ENCODE results near the gene RPS18. TPM values are rescaled to one million over a fixed set of nuclear protein-coding genes. Genes with fewer than 3 reads are reported as not detected.
"Not testable (repeated sequence)": the region's sequence is repeated elsewhere in the genome, so short reads cannot be mapped to it uniquely, and the experiment has no call there.

Gene RPS18
- total and polyA plus RNA-seq, 12 donors = 1,323 to 8,448 (median 2,110) TPM

DNA sequence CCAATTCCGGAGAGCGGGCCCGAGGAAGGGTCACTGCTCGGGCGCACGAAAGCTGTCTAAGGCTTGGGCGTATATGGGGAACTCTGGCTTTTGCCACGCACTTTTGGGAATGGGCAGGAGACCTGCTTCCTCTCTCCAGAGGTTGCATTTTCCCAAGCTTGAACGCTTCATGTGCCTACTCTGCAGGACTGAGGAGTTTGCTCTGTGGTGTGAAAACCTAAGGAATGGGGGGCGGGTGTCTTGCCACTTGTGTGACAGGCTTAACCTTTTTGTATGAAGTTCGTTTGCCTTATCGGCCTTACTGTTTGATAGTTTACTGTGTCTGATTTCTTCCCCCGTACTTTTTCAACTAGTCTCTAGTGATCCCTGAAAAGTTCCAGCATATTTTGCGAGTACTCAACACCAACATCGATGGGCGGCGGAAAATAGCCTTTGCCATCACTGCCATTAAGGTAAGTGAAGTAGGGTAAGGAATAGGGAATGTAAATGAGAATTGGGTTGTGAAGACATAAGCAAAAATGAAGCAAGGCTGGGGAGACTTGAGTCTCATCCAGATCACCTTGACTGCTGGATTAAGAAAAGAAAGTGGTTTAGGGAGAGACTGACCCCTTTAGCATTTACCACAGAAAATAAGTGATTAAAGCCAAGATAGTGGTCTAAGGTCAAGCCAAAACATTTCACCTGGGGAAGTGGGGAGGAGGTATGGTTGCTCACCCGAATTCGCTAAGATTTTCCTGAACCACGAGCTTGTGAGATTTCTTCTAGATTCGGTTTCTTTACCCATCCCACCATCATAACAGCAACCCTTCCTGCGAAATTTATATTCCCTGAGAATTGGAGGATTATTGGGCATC, 627 bp downstream of the RPS18 start:
- Histone ChIP-seq H3K9me3 (replicated peaks in 1 of 3) (no peaks in the 10 kb centered on the region), H3K4me3 (peak overlapping the region; percentile 15 to 94 (median 74)), H3K4me1 (replicated peaks in 1 of 2) (peaks cover 22 to 61% of the 10 kb centered on the region in 2 donors), H3K27me3 (no peaks in the 10 kb centered on the region), H3K27ac (peak overlapping the region in 4 of 5 donors; percentile 90 to 98 (median 93)), H3K36me3 (replicated peaks in 1 of 2) (peaks cover 0 to 53% of the 10 kb centered on the region in 2 donors)
- WGBS, 4 donors = 9 to 18% (median 14%) methylated on average over 14 to 22 of the region's 22 CpGs
- TF ChIP-seq, protein P1, sequence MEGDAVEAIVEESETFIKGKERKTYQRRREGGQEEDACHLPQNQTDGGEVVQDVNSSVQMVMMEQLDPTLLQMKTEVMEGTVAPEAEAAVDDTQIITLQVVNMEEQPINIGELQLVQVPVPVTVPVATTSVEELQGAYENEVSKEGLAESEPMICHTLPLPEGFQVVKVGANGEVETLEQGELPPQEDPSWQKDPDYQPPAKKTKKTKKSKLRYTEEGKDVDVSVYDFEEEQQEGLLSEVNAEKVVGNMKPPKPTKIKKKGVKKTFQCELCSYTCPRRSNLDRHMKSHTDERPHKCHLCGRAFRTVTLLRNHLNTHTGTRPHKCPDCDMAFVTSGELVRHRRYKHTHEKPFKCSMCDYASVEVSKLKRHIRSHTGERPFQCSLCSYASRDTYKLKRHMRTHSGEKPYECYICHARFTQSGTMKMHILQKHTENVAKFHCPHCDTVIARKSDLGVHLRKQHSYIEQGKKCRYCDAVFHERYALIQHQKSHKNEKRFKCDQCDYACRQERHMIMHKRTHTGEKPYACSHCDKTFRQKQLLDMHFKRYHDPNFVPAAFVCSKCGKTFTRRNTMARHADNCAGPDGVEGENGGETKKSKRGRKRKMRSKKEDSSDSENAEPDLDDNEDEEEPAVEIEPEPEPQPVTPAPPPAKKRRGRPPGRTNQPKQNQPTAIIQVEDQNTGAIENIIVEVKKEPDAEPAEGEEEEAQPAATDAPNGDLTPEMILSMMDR (IDR thresholded peaks at IDR 0.05) = no peak
- TF ChIP-seq POLR2A (IDR thresholded peaks at IDR 0.05) = no peak
- intact Hi-C loops (cut with DNase I) = no loop called here
- peak in 1 of 7 donors; percentile 24 for DNase-seq

DNA sequence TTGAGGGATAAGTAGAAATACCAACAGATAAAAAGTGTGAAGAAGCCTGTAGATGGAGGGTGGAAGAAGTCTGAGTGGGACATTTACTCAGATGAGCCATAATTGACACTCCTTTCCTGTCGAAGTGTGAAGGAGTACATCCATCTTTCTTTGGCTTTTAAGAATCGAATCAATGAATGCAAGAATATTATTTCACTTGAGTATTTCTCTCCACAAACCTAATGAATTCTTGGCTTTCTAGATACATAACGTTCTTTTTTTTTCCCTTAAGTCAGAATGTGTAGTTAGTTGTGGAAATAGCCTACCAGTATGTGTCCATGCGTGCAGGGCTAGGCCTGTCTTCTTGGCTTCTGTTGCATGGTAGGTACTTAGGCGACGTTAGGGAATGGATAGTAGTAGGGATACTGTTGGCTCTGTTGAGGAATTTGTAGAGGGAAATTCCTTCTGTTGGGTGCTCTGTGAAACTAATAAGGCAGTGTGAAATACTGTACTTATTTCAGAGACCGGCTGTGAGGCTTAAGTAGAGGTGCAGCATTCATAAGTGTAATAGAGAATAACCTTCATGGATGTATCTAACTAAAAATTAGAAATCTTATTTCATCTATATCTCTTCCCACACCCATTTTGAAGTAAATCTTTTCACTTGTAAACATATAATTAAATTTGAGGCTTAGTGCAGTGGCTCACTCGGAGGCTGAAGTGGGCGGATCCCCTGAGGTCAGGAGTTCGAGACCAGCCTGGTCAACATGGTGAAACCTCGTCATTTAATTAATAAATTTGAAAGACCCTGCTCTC, 1.5 kb downstream of the RPS18 start:
- Histone ChIP-seq H3K4me1 (replicated peaks in 1 of 2) (peaks cover 22 to 65% of the 10 kb centered on the region in 2 donors), H3K27me3 (no peaks in the 10 kb centered on the region), H3K4me3 (peak overlapping the region in 2 of 4 donors; percentile 89 to 94), H3K36me3 (replicated peaks in 1 of 2) (peaks cover 0 to 44% of the 10 kb centered on the region in 2 donors), H3K27ac (peak overlapping the region in 1 of 5 donors; percentile 98), H3K9me3 (replicated peaks in 1 of 3) (no peaks in the 10 kb centered on the region)
- no peak for DNase-seq
- WGBS, 4 donors = 58 to 69% (median 65%) methylated on average over 11 of the region's 11 CpGs
- TF ChIP-seq POLR2A (IDR thresholded peaks at IDR 0.05) = no peak
- TF ChIP-seq, protein P1 (IDR thresholded peaks at IDR 0.05) = no peak
- intact Hi-C loops (cut with DNase I) = no loop called here

GRCh38 chr6:33273924-33274902, 2.3 kb downstream of the RPS18 start:
- Histone ChIP-seq H3K27me3 (no peaks in the 10 kb centered on the region), H3K4me1 (replicated peaks in 1 of 2) (peaks cover 22 to 65% of the 10 kb centered on the region in 2 donors), H3K27ac (no peak overlapping the region), H3K36me3 (replicated peaks in 1 of 2) (peaks cover 0 to 39% of the 10 kb centered on the region in 2 donors), H3K9me3 (replicated peaks in 1 of 3) (no peaks in the 10 kb centered on the region), H3K4me3 (no peak overlapping the region)
- DNase-seq = no peak
- intact Hi-C loops (cut with DNase I) = no loop called here
- WGBS, 4 donors = 56 to 74% (median 67%) methylated on average over 12 to 14 of the region's 14 CpGs
- no peak for TF ChIP-seq POLR2A (IDR thresholded peaks at IDR 0.05)
- TF ChIP-seq, protein P1 (IDR thresholded peaks at IDR 0.05) = no peak

DNA sequence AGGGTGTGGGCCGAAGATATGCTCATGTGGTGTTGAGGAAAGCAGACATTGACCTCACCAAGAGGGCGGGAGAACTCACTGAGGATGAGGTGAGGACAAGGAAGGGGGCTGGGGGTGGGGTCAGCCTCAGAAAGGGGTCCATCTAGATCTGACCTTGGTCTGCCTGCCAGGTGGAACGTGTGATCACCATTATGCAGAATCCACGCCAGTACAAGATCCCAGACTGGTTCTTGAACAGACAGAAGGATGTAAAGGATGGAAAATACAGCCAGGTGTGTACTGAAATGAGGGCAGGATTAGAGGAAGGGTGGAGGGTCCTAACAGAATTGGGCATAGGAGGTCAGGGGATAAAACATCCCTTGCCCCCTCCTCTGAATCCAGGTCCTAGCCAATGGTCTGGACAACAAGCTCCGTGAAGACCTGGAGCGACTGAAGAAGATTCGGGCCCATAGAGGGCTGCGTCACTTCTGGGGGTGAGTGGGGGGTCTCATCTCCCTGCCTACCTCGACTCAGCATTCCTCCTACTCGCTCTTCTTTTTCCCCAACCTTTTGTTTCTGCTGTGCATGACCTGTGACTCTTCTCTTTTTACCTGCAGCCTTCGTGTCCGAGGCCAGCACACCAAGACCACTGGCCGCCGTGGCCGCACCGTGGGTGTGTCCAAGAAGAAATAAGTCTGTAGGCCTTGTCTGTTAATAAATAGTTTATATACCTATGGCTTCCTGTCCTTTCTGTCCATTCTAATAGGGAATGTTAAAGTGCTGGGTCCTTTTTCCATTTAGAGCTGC, 4.1 kb downstream of the RPS18 start:
- Histone ChIP-seq H3K27ac (peak overlapping the region in 4 of 5 donors; percentile 27 to 99 (median 84)), H3K4me3 (peak overlapping the region in 1 of 4 donors; percentile 93), H3K36me3 (replicated peaks in 1 of 2) (peaks cover 0 to 52% of the 10 kb centered on the region in 2 donors), H3K4me1 (replicated peaks in 1 of 2) (peaks cover 22 to 52% of the 10 kb centered on the region in 2 donors)
- H3K27me3 ChIP-seq; H3K9me3 ChIP-seq (replicated peaks in 1 of 3); intact Hi-C loops (cut with DNase I); DNase-seq: not testable (repeated sequence)
- 77 to 81% (median 79%) methylated on average over 16 of the region's 16 CpGs for WGBS, 4 donors

Data from adrenal gland (tissue), 12 donors.